Stimulated activated effector memory CD8-positive, alpha-beta T cell treated with anti-CD3 and anti-CD28 coated beads, Interleukin-12 subunit alpha, Interleukin-12 subunit beta, amount 100 ng/mL, for 72 hours (primary cell): ENCODE results near the gene PPP1R1B.

Experiments
- ATAC-seq: fragments of 150-1000 bp; cut with Tn5 transposase; 2 replicates; pipeline ENCODE4 v1.10.0; 2021
- DNase-seq, 2 donors: peaks; one replicate each; pipeline ENCODE4 v3.0.0; 2021 to 2022; ENCODE audit warnings: low spot score in 2 of 2
- H3K27ac Mint-ChIP-seq: one replicate; pipeline ENCODE4 v1.8.0; 2022; ENCODE audit warnings: mild to moderate bottlenecking, mixed read lengths
- H3K36me3 Mint-ChIP-seq: one replicate; pipeline ENCODE4 v1.8.0; 2022; ENCODE audit warnings: mild to moderate bottlenecking, mixed read lengths
- H3K4me1 Mint-ChIP-seq: one replicate; pipeline ENCODE4 v1.8.0; 2022; ENCODE audit warnings: mixed read lengths
- H3K4me3 Mint-ChIP-seq: one replicate; pipeline ENCODE4 v1.8.0; 2022; ENCODE audit warnings: mild to moderate bottlenecking, mixed read lengths
- H3K9me3 Mint-ChIP-seq: one replicate; pipeline ENCODE4 v1.8.0; 2022; ENCODE audit warnings: mixed read lengths

PPP1R1B gene

DNA sequence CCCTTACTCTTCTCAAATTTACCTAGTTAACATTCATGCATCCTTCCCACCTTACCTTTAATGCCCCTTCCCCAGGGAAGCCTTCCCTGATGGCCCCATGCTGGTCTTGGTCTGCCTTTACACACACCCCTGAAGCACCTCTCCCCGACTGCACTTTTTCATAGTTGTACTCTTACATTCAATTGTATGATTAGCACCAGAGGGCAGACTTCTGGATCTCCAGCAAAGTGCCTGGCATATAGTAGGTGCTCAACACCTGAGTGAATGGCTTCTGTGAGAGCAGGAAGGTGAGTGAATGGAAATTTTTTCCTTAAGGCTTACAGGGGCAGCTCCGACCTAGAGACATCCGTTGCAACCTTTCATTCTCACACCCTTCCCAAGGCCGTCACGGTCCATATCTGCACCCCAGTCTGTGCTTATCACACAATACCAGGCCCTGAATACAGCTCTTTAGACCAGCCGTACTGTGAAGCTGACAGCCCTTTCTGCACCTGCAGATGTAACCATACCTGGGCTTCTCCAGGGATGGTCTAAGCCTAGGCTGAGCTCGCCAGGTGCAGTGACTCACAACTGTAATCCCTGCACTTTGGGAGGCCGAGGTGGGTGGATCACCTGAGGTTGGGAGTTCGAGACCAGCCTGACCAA is 56.7 kb downstream of the PPP1R1B start:
- no peak for ATAC-seq
- no peak for DNase-seq
- H3K36me3 Mint-ChIP-seq, result peaks cover 14% of the 10 kb centered on the region
- H3K9me3 Mint-ChIP-seq, result peaks cover 2% of the 10 kb centered on the region
- no peak overlapping the region for H3K4me3 Mint-ChIP-seq
- H3K4me1 Mint-ChIP-seq, result peaks cover 57% of the 10 kb centered on the region
- H3K27ac Mint-ChIP-seq, result peak overlapping the region; percentile 13

DNA sequence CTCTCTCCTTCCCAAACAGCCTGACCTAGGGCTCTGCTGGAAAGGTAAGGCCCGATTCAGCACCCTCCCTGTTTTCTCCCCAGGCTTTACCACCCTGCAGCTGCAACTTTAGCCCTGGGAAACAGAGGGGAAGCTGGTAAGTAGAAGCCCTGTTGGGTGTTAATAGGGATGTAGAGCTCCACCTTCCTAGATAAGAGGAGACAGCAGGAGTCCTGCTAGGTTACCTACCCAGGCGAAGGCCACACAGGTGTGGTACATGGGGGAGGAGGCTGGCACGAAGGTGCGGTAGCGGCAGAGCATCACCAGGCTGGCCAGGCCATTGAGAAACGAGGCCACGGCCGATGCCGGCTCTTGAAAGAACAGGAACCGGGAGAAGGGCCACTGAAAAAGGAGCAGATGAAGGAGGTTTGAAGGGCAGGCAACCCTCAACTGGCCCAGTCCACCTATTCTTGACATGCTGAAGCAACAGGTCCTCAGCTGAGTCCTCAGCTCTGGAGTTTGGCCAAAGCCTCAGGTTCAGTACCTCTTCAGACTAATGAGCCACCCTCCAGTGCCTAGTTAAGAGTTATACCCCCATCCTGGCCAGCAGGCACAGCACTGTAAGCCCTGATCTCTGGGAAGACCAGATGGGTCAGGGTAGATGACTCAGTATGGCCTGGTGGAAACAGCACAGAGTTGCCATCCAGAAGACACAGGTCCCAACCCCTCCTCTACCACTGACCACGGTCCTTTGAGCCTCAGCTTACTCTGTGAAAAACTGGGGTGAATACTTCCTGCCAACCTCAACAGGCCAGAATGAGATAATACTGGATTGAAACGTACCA is 57.8 kb downstream of the PPP1R1B start:
- Mint-ChIP-seq H3K9me3 (peaks cover 2% of the 10 kb centered on the region), H3K4me3 (no peak overlapping the region), H3K4me1 (peaks cover 53% of the 10 kb centered on the region), H3K36me3 (peaks cover 14% of the 10 kb centered on the region), H3K27ac (no peak overlapping the region)
- DNase-seq (no peak), ATAC-seq (no peak)
